HG03575 (cell line): Measurements from ENCODE around the gene ZACN.
"Not testable (repeated sequence)": the region's sequence is repeated elsewhere in the genome, so short reads cannot be mapped to it uniquely, and the experiment has no call there.

Source experiments
- ATAC-seq: cut with Tn5 transposase; IDR thresholded peaks from one replicate; pipeline ENCODE4 v1.9.1; 2021; ENCODE audit not compliant: unreplicated experiment, insufficient number of reproducible peaks, low FRiP score; ENCODE audit errors: extremely low read depth

Gene ZACN

GRCh38 chr17:76078860-76079534 is at the start of gene ZACN:
ZACN (plus strand) TSS chr17:76079182; CDS start chr17:76079265, 83 bp downstream.
- ATAC-seq, result no peak

DNA sequence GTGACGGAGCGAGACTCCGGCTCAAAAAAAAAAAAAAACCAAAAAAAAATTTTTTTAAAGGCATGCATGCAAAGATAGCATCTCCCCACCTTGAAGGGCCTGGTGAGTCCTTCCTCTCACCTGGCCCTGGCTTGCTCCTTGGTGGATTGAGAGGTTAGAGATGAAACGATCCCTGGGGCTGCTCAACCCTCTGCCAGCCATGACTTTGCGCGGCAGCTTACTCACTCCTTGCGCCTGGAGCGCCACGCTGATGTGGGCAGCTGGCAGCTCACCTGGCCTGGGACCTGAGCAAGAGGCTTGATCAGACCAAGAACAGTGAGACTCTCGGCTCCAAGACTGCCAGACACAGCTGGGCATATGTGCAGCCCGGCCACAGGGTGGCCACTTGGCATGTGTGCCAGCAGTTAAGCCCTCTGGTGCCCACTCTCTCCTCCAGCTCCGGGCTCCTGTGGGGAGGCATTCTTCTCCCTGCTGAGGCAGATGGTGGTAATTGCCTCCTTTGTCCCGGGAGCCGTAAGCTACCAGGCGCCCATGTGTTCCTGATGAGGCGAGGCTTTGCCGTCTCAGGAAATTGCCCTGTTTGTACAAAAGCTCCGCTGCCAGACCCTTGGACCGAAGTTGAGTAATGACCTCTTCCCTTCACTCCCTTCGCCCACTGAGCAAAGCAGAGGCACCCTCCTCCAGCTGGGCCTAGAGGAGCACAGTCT is 46.8 kb upstream of the ZACN start:
- no peak for ATAC-seq

- ATAC-seq, result no peak
Measured at GRCh38 chr17:76032780-76033108, 46.2 kb upstream of the ZACN start.

DNA sequence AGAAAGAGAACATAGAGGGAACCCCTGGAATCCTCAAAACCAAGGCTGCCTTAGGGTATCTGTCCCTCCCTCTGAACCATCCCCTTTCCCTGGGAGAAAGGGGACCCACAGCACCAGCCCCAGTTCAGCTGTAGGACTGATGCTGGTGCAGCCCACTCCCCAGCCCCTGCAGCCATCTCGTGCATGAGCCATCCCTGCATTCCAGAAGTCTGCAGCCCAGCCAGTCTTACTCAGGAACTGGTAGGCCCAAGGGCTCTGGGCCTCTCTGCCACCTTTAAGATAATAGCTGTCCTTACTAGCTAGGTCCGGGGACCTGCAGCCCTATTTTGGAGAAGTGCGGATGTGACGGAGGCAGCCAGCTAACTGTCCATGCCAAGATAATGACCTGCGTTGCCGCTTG is 45.8 kb upstream of the ZACN start:
- no peak for ATAC-seq

- ATAC-seq, result no peak
Measured at GRCh38 chr17:76034428-76035350, 44.3 kb upstream of the ZACN start.

- no peak for ATAC-seq
Measured at GRCh38 chr17:76036497-76037261, 42.3 kb upstream of the ZACN start.

- no peak for ATAC-seq
Measured at GRCh38 chr17:76038050-76038449, 40.9 kb upstream of the ZACN start.

DNA sequence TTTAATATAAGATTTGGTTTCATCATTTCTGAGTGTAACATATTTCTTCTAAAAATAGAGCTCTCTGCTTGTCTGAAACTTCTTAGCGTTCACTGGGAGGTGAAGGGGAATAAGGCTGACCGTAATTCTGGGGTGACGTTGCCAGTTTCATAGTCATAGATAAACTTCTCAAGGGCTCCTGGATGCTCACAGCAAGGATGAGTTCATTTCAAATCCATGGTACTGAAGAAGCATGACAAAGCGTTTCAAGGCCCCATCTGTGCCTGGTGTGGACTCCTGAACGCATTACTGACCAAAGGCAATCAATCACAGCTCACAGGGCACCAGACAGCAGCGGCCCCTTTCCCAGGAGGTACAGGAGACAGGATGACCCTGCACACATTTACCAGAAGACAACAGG is 39.9 kb upstream of the ZACN start:
- ATAC-seq, result no peak

DNA sequence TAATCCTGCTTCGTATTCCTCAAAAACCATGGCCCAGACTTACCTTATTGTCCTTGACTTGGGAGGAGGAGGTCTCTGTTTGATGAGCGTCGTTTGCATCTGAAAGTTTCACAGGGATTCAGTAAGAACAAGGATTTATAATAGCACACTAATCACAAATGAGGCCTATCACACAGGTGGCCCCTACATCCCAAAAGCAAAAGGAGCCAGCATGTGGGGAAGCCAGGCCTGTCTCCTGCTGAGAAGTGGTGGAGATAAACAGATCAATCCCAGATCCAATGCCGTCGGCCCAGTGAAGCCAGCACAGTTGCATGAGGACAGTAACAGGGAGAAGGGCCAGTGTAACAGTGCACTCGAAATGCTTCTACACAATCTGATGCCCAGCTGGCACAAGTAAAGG is 38.6 kb upstream of the ZACN start:
- ATAC-seq, result no peak

DNA sequence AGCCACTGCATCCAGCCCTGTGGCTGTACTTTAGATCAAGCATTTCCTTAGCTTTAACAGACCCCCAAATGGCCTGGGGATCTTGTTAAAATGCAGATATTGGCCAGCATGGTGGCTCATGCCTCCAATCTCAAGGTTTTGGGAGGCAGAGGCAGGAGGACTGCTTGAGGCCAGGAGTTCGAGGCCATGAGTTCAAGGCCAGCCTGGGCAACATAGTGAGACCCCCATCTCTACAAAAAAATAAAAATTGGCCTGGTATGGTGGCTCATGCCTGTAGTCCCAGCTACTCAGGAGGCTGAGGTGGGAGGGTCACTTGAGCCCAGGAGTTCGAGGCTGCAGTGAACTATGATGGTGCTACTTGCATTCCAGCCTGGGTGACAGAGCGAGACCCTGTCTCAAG is 36.1 kb upstream of the ZACN start:
- ATAC-seq, result not testable (repeated sequence)

GRCh38 chr17:76044475-76045007 is 34.4 kb upstream of the ZACN start:
- ATAC-seq, result not testable (repeated sequence)

DNA sequence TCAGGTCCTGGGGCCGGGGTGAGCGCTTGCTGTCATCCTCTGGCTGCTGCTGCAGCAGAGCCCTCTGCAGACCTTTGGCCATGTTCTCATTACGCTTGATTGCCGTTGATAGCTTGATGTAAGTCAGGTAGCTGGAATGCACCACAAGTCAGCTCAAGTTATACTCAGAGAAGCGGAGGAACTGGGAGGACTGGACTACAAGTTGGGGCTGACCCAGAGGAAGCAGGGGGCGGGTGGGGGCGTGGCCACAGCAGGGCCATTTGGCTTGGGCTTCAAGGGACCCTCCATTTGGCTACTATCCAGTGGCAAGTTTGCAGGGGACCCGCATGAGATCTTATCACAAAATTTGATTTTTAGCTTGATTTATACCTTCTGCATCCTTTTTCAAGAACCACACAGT is 32.9 kb upstream of the ZACN start:
- ATAC-seq, result no peak

- ATAC-seq, result no peak
Measured at GRCh38 chr17:76048025-76048605, 30.9 kb upstream of the ZACN start.

GRCh38 chr17:76048711-76049110 is 30.3 kb upstream of the ZACN start:
- ATAC-seq, result no peak

DNA sequence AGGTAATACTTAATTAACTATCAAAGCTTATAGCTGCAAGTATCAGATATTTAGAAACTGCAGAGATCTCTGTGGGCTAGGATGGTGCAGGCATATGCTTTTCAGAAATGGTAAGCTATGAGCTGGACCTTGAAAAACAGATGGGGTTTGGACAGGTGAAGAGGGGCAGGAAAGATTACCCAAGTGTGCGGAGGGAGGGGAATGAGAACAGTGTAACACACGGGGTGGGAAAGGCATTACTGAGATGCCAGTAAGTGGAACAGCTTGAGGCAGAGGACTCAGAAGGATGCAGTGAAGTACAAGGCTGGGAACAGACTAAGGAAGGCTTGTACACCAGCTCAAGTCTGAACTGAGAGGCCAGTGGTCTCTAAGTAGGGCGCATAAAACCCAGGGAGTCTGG is 29.7 kb upstream of the ZACN start:
- ATAC-seq, result no peak

DNA sequence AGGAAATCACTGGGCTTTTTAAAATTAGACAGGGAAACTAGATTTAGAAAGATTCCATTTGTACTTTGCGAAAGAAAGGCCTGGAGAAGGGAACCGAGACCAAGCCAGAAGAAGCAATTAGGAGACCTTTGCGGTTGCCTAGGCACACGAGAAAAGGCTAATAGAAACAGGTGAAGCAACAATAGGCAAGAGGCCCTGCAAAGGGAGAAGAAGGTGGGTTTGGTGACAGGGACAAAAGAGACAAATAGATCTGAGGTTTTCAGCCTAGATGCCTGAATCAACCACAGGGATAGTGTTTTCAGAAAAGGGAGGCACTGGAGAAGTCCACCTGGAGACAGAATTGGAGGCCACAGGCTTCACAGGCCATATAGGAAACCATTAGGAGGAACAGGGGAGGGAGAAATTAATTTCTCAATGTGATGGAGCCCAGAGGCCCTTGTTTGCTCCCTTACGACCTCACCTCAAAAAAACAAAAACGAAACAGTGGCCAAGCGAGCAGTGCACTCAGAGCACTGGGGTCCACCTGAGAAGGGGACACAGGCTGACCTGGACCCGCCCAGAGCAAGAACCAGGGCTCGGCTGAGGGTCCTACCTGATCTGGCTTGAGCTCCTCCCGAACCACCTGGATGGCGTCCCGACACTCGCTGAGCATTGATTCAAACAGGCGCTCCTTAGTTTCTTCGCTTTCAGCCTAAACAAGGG is 29.0 kb upstream of the ZACN start:
- no peak for ATAC-seq

- no peak for ATAC-seq
Measured at GRCh38 chr17:76050538-76051467, 28.2 kb upstream of the ZACN start.
